Neural crest cell (in vitro differentiated cells): ENCODE data around the gene CCNDBP1. TPM values are rescaled to one million over a fixed set of nuclear protein-coding genes. Genes with fewer than 3 reads are reported as not detected.

Experiments
- DNase-seq: peaks from one replicate; pipeline ENCODE4 v3.0.0; 2021; ENCODE audit warnings: low read depth, mixed read lengths, low spot score
- H3K27ac Mint-ChIP-seq: one replicate; pipeline ENCODE4 v1.8.0; 2021; ENCODE audit warnings: mild to moderate bottlenecking, mixed read lengths; ENCODE audit not compliant: unreplicated experiment
- H3K27me3 Mint-ChIP-seq: 2 replicates; pipeline ENCODE4 v1.8.0; 2021; ENCODE audit warnings: low read depth, mild to moderate bottlenecking, mixed read lengths
- H3K36me3 Mint-ChIP-seq: 2 replicates; pipeline ENCODE4 v1.8.0; 2021; ENCODE audit warnings: low read depth, mild to moderate bottlenecking, mixed read lengths
- H3K4me1 Mint-ChIP-seq: 2 replicates; pipeline ENCODE4 v1.8.0; 2021; ENCODE audit warnings: mixed read lengths
- H3K4me3 Mint-ChIP-seq: one replicate; pipeline ENCODE4 v1.8.0; 2021; ENCODE audit warnings: mild to moderate bottlenecking, mixed read lengths
- H3K9me3 Mint-ChIP-seq: 2 replicates; pipeline ENCODE4 v1.8.0; 2021; ENCODE audit warnings: mixed read lengths
- total RNA-seq: library from RNA; stranded (reverse); gene quantifications from 2 replicates; pipeline ENCODE4 v1.2.1, GENCODE V29; 2021
- TF ChIP-seq, protein P1 (sequence below): fragments of 200-600 bp; sonication (generic); conservative IDR thresholded peaks from 2 replicates; pipeline ENCODE4 v1.5.0; 2021; ENCODE audit warnings: antibody characterized with exemption, mild to moderate bottlenecking

Gene CCNDBP1
- total RNA-seq, 1 donor from 2014 or later = 31.4 TPM

DNA sequence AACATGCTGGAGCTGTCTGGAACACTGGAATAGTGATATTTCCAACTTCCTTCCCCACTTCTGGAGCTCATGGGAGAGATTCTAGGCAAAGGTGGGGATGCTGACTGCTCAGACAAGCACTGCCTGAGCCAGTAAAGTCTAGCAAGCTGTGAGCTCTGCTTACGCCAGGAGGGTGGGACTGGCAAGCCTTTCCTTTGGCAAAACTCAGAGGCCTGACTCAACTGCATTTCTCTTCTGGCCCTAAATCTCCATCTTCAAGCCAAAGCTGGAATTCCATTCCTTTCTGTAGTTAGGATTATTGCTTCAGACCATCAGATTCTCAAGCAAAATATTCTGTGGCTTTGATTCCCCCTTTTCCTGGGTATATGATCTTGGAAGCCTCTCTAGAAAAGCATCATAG is 55.9 kb downstream of the CCNDBP1 start:
- TF ChIP-seq, protein P1, sequence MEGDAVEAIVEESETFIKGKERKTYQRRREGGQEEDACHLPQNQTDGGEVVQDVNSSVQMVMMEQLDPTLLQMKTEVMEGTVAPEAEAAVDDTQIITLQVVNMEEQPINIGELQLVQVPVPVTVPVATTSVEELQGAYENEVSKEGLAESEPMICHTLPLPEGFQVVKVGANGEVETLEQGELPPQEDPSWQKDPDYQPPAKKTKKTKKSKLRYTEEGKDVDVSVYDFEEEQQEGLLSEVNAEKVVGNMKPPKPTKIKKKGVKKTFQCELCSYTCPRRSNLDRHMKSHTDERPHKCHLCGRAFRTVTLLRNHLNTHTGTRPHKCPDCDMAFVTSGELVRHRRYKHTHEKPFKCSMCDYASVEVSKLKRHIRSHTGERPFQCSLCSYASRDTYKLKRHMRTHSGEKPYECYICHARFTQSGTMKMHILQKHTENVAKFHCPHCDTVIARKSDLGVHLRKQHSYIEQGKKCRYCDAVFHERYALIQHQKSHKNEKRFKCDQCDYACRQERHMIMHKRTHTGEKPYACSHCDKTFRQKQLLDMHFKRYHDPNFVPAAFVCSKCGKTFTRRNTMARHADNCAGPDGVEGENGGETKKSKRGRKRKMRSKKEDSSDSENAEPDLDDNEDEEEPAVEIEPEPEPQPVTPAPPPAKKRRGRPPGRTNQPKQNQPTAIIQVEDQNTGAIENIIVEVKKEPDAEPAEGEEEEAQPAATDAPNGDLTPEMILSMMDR = no peak
- Mint-ChIP-seq H3K36me3 (no peaks in the 10 kb centered on the region), H3K4me1 (peaks cover 7% of the 10 kb centered on the region), H3K9me3 (no peaks in the 10 kb centered on the region), H3K27me3 (peaks cover 6% of the 10 kb centered on the region), H3K27ac (no peak overlapping the region), H3K4me3 (no peak overlapping the region)
- no peak for DNase-seq

DNA sequence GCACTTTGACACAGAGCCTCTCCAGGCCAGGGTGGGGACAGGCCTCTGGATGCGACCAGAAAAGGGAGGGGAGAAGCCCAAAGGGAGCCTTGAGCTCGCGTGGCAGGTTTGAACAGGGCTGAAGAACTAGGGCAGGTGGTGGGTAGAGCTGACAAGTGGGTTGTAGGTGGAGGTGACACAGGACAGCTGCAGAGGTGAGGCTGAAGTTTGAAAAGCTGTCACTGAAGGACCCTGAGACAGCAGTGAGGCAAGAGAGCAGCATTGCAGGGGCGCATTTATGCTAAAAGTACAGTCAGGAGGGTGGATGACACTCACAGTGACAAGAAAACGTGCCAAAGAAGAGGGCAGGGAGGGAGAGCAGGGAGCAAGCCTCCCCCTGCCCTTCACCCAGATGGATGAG is 57.4 kb downstream of the CCNDBP1 start:
- H3K27me3 Mint-ChIP-seq = peaks cover 9% of the 10 kb centered on the region
- no peak overlapping the region for H3K4me3 Mint-ChIP-seq
- H3K9me3 Mint-ChIP-seq = no peaks in the 10 kb centered on the region
- no peak overlapping the region for H3K27ac Mint-ChIP-seq
- no peaks in the 10 kb centered on the region for H3K36me3 Mint-ChIP-seq
- DNase-seq = no peak
- H3K4me1 Mint-ChIP-seq = peaks cover 7% of the 10 kb centered on the region
- TF ChIP-seq, protein P1 = no peak

DNA sequence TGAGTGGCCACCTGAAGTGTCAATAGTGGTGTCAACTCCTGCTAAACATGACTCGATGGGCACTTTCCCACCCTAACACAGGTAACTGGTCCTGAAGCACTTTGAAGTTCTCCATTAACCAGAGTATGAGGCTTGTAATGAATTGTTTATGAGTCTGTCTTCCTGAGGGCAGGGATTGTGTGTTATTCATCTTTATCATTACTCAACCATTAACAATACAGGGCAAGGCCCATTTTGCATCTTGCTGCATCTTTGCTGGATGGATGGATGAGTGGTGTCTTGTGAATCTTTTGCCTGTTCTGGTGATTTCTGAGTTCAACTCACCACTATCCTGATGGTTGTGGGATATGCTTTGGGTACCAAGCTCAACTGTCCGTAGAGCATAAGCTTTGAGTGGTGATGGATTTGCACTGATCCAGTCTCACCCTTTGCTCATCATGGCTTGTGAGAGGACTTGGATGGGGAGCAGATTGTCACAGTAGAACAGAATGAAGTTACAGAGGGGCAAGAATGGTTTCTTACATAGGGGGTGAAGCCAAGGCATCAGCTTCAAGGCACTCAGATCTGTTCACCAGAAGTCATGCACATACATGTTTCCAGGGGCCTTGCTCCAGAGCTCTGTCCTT is 57.9 kb downstream of the CCNDBP1 start:
- TF ChIP-seq, protein P1 = no peak
- H3K27me3 Mint-ChIP-seq = peaks cover 9% of the 10 kb centered on the region
- H3K4me1 Mint-ChIP-seq = peaks cover 2% of the 10 kb centered on the region
- no peak for DNase-seq
- no peak overlapping the region for H3K4me3 Mint-ChIP-seq
- H3K9me3 Mint-ChIP-seq = no peaks in the 10 kb centered on the region
- no peaks in the 10 kb centered on the region for H3K36me3 Mint-ChIP-seq
- peak overlapping the region; percentile 13 for H3K27ac Mint-ChIP-seq

DNA sequence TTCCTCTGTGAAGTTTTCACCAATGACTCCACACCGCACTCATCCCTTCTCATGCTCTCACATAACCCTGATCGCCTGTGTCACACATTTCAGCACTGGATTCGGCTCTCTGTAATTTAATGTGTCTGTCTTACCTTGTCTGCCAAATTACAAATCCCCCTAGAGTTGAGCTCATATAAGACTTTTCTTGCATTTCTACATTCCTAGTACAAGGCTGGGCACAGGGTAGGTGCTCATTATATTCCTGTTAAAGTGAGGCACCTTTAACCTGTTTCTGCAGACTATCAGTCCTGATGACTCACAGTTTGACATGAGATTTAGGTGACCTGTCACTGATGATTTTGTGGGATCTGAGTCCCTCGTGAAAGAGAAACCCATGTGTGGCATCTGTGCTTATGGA is 58.9 kb downstream of the CCNDBP1 start:
- H3K27me3 Mint-ChIP-seq = peaks cover 9% of the 10 kb centered on the region
- H3K36me3 Mint-ChIP-seq = no peaks in the 10 kb centered on the region
- no peaks in the 10 kb centered on the region for H3K9me3 Mint-ChIP-seq
- H3K4me1 Mint-ChIP-seq = no peaks in the 10 kb centered on the region
- no peak overlapping the region for H3K4me3 Mint-ChIP-seq
- H3K27ac Mint-ChIP-seq = no peak overlapping the region
- no peak for DNase-seq
- TF ChIP-seq, protein P1 = no peak

GRCh38 chr15:43246261-43246774 is 61.1 kb downstream of the CCNDBP1 start:
- H3K36me3 Mint-ChIP-seq = no peaks in the 10 kb centered on the region
- H3K9me3 Mint-ChIP-seq = no peaks in the 10 kb centered on the region
- peaks cover 9% of the 10 kb centered on the region for H3K27me3 Mint-ChIP-seq
- no peak overlapping the region for H3K27ac Mint-ChIP-seq
- no peak for DNase-seq
- no peaks in the 10 kb centered on the region for H3K4me1 Mint-ChIP-seq
- no peak overlapping the region for H3K4me3 Mint-ChIP-seq
- TF ChIP-seq, protein P1 = no peak

Other genes starting within 250 kb of the CCNDBP1 start
- 23.9 and 29.3 TPM in 2 replicates for gene UBR1, start 79.4 kb upstream of the CCNDBP1 start, total RNA-seq
- 15.3 and 15.8 TPM in 2 replicates for gene TMEM62, start 51.8 kb upstream of the CCNDBP1 start, total RNA-seq
- not detected in 2 replicates for gene EPB42, start 35.6 kb downstream of the CCNDBP1 start, total RNA-seq
- not detected in 2 replicates for gene TGM5, start 81.5 kb downstream of the CCNDBP1 start, total RNA-seq
- gene TGM7, start 116.9 kb downstream of the CCNDBP1 start, total RNA-seq = not detected in 2 replicates
- gene LCMT2, start 145.2 kb downstream of the CCNDBP1 start, total RNA-seq = 18.8 and 18.9 TPM in 2 replicates
- gene ZSCAN29, start 185.6 kb downstream of the CCNDBP1 start, total RNA-seq = 59.6 and 62.6 TPM in 2 replicates
- 35.6 and 38.2 TPM in 2 replicates for gene TUBGCP4, start 185.7 kb downstream of the CCNDBP1 start, total RNA-seq